Cardiac ventricle fibroblast (primary cell): Measurements from ENCODE around the gene TAF7L. TPM values are rescaled to one million over a fixed set of nuclear protein-coding genes. Genes with fewer than 3 reads are reported as not detected.

ENCODE experiments used
- total RNA-seq: library from RNA; depleted of rRNA; stranded (reverse); fragments of >200 nt; gene quantifications from 2 replicates; pipeline ENCODE4 v1.2.3, GENCODE V29; 2015

TAF7L gene, protein sequence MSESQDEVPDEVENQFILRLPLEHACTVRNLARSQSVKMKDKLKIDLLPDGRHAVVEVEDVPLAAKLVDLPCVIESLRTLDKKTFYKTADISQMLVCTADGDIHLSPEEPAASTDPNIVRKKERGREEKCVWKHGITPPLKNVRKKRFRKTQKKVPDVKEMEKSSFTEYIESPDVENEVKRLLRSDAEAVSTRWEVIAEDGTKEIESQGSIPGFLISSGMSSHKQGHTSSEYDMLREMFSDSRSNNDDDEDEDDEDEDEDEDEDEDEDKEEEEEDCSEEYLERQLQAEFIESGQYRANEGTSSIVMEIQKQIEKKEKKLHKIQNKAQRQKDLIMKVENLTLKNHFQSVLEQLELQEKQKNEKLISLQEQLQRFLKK
- 0.05 TPM in 1 of 2 replicates, not detected in the other for total RNA-seq

DNA sequence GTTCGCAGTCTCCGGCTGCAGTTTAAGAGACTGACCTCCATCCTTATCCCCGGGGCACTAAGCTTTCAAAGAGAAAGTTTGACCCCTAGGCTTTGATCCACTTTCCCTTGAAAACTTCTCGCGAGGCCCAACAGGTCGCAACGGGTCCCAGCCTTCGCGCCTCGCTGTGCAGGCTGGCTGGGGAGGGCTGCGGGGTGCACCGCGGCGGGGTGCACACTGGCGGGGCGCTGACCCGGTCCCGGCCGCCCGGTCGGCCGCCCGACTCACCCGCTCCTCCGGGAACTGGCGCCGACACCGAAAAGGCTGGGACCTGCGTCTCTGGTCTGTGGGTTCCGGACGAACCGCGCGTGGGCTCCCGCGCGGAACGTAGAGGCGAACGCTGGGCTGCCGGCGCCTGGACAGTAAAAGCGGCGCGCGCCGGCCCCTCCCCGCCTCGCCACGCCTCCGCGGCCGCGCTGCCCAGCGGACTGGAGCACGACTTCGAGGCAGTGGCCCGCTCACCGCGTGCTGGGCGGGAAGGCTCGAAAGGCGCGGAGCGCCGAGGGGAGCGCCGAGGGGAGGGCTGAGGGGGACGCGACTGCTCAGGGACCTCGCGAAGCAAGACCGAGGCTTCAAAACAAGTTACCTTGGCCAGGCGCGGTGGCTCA lies at the start of gene TAF7L:
Gene TAF7L, minus strand, starts transcription at position 378 of the 647 bp plus-strand sequence. CDS start 3,791 bp downstream, outside the sequence.

DNA sequence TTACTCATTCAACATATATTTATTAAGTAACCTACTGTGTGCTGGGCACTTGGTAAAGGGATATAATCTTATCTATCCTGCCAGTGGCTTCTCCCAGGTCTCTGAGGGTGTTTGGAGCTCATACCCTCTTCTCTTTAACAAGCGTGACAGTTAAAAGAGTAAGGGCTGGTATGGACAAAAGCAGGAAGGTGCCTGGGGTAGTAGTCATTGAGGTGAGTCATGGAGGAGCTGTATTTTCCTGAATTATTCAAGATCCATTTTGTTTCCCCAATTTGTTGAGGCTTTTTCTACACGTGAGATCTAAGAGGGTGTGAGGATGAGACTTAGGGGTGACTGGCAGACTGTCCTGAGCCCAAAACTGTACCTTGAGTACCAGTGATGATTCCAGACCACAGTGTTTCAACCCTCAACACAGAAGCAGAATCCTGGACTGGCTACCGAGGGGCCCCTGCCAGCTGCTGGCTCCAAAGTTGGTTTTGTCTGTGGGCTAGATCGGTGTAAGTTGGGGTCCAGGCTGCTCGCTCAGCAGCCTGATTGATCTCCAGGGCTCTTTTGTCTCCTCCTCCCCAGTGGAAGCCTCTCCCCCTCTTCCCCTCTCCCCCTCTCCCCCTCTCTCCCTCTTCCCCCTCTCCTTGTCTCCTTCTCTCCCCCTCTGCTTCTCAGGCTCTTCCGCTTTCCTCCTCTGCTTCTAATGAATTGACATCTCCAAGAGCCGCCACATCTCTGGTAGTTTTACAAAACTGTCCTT lies 71.8 kb downstream of the TAF7L start, which contains the start of gene DRP2:
Gene DRP2, plus strand, starts transcription at position 671 of the 748 bp plus-strand sequence. CDS start 11,862 bp downstream, outside the sequence.

Other genes with a start within 250 kb of the TAF7L start
- 5.3 and 6.6 TPM in 2 replicates for gene TRMT2B, start 239.2 kb downstream of the TAF7L start, total RNA-seq
- gene TMEM35A, start 212.5 kb downstream of the TAF7L start, total RNA-seq, result 0.73 and 1.4 TPM in 2 replicates
- 0.44 and 1.9 TPM in 2 replicates for gene CENPI, start 193.1 kb downstream of the TAF7L start, total RNA-seq
- 0.19 and 0.24 TPM in 2 replicates for gene DRP2, start 71.5 kb downstream of the TAF7L start, total RNA-seq
- 5.6 and 7.3 TPM in 2 replicates for gene TIMM8A, start 57.4 kb upstream of the TAF7L start, total RNA-seq
- gene BTK, start 94.9 kb upstream of the TAF7L start, total RNA-seq, result not detected in 2 replicates
- 2,177 and 2,530 TPM in 2 replicates for gene RPL36A, start 99.7 kb upstream of the TAF7L start, total RNA-seq
- 16.0 and 18.4 TPM in 2 replicates for gene GLA, start 116.6 kb upstream of the TAF7L start, total RNA-seq
- gene HNRNPH2, start 116.9 kb upstream of the TAF7L start, total RNA-seq, result 41.4 and 46.1 TPM in 2 replicates
- gene ARMCX4, start 194.1 kb upstream of the TAF7L start, total RNA-seq, result 2.5 and 3.3 TPM in 2 replicates